Measurements from ENCODE around the gene SUN2.

The SUN2 gene

GRCh38 chr22:38694940-38695339 is 60.9 kb downstream of the SUN2 start:
- DNase-seq = no peak

GRCh38 chr22:38694049-38694448 is 61.7 kb downstream of the SUN2 start:
- no peak for DNase-seq

GRCh38 chr22:38689651-38690050 is 66.1 kb downstream of the SUN2 start:
- DNase-seq = no peak

- no peak for DNase-seq
Observed at GRCh38 chr22:38685761-38686160, 70.0 kb downstream of the SUN2 start.

- no peak for DNase-seq
Observed at GRCh38 chr22:38684895-38685294, 70.9 kb downstream of the SUN2 start.

All from CD4-positive, alpha-beta T cell treated with Interleukin-12 subunit alpha and Interleukin-12 subunit beta, for 1 hour (primary cell).